GM18511 (cell line): ENCODE measurements around the gene ZYG11B.
"Not testable (repeated sequence)": the region's sequence is repeated elsewhere in the genome, so short reads cannot be mapped to it uniquely, and the experiment has no call there.

Source experiments
- ATAC-seq: cut with Tn5 transposase; IDR thresholded peaks from one replicate; pipeline ENCODE4 v1.9.1; 2021; ENCODE audit warnings: mild to moderate bottlenecking, moderate library complexity; ENCODE audit not compliant: unreplicated experiment

ZYG11B gene

DNA sequence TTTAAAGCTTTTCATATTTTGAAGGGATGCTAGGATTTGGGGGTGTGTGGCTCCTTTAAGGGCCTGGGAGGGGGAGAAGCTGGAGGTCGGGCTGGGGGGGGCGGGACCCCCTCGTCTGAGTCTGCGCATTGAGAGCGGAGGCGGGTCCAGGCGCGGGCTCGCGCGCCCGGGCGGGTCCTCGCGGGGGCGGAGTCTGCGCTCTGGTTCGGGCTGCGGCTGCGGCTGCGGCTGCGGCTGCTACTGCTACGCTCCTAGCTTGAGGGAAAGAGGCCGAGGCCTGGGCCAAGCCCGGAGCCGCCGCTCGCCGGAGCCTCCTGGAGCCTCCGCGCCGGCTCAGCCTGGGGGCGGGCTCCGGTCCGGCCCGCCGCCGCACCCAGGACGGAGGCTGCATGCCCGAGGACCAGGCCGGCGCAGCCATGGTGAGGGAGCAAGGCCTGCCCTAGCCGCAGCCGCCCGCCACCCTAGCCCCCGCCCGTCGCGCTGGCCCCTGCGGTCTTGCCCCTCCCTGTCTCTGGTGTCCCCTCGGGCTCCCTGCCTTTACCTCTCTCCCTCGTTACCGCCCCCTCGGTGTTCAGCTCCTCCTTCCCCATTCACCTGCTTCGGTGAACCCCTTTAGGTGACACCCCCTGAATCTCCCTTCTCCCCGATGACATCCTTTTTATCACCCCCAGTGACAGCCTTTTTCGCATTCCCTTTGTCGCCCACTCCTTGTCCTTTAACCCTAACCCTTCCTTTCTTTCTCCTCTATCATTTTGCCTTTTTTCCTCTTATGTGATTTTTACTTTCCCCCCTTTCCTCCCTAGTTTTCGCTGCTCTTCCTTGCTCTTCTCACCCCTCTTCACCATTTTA is at the start of gene ZYG11B:
Gene ZYG11B (plus strand): TSS at position 189 of the 849 bp plus-strand sequence. CDS start 201 bp downstream, at position 390.
- peak; percentile 96 for ATAC-seq

DNA sequence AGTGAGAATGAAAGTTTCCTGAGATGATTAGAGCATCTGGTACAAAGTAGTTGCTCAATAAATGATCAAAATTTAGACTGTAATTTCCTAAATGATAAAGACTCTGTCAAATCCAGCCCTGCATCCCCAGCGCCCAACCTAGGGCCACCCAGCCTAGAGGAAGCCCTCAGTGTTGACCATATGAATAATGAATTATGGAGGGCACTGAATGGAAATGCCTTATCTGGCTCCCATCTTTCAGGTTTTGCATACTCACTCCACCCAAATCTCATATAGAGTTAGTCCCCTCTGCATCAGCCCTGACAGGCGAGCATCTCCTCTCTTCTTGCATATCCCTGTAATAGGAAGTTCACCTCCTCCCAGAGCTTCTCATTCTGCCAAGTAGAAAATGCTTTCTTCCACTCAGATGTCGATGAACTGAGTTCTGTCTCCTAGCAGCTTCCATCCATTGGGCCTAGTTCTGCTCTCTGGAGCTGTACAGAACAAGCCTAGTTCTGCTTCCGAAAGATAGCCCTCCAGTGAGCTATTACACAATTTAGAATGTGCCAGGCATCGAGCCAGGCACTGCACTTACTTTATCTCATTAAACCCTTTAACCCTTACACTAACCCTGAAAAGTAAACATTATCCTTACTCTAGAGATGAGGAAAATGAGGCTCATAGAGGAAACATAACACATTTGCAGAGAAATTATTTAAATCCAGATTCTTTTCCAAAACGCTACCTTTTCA is 49.0 kb upstream of the ZYG11B start:
- no peak for ATAC-seq

DNA sequence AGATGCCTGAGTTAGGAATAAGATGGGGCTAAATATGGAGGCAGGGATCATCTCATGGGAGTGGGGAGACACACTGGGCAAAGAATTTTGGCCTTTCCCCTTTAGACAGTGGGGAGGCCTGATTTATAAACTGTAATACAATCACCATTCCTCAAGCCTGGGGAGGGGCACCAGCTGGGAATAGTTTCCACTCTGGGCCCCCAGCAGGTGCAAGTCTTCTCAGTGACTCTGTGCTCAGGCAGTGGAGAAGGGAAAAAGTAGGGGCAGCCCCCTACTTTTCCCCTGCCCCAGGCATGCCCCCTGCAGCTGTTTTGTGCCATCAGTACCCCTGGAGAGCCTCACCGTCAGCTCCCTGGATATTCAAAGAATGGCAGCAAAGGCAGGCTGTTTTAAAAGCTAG is 47.2 kb upstream of the ZYG11B start:
- ATAC-seq = no peak

DNA sequence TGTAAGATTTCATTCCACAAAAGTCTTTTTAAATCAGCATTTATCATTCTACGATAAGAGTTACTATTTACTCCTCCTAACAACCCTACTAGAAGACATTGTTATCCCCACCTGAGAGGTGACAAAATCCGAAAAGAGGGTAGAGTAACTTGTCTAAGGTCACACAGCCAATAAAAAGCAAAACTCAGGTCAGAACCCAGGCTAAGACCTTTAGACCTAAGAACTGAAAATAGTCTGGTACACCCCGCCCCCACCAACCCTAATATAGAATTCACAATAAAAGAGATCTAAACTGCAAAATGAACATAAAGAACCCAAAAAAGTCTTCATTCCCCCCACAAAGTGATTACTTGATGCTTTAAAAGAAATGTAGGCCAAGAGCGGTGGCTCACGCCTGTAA is 46.8 kb upstream of the ZYG11B start:
- no peak for ATAC-seq

DNA sequence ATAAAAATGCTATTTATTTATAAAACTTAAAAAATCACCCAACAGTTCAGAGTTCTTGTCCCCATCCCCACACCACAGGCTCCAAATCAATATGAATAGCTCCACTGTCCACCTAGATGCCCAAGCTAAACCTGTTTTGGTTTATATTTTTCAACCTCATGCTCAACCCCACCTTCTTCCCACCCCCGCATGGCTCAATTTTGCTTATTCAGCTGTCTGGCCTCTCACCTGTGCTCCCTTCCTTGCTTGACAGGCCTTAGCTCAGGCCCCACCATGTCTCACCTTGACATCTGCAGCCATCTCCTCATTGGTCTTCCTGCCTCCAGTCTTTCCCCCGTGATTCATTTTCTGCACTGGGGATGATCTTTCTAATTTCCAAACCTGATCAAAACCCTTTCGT is 45.9 kb upstream of the ZYG11B start:
- ATAC-seq = no peak

DNA sequence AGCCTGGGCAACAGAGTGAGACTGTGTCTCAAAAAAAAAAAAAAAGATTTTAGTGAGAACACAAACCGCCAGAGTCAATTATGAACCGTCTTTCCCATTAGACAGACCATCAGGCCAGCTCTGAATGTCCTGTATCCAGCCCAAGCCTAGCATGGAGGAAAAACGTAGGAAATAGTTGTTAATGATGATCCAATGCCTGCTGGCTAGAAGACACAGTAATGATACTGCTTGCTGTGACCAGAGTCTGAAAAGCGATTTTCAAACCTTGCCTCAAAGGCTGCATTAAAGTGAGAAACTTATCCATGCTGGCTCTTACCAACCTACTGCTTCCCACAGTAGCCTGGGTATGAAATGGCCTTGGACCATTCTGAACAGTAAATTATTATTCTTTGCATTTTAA is 45.1 kb upstream of the ZYG11B start:
- no peak for ATAC-seq

DNA sequence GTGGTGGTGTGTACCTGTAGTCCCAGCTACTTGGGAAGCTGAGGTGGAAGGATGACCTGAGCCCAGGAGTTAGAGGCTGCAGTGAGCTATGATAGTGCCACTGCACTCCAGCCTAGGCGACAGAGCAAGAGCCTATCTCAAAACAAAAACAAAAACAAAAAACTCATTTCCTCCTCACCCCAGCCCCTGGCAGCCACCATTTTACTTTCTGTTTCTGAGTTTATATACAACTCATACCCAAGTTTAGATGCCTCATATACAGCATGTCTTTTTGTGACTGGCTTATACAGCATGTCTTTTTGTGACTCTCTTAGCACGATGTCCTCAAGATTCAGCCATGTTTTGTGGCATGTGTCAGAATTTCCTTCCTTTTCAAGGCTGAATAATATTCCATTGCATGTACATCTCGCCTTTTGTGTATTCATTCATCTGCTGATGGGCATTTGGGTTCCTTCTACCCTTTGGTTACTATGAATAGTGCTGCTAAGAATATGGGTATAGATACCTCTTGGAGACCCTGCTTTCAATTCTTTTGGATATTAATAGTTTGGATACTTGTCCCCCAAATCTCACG is 42.8 kb upstream of the ZYG11B start:
- ATAC-seq = no peak

DNA sequence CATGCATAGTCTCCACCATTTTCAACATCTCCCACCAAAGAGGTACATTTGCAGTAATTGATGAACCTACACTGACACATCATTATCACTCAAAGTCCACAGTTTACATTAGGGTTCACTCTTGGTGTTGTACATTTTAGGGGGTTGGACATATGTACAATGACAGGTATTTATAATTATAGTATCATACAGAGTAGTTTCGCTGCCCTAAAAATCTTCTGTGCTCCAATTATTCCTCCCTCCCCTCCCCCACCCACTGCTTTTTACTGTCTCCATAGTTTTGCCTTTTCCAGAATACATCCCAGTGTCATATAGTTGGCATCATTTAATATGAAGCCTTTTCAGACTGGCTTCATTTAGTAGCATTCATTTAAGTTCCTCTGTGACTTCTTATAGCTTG is 41.7 kb upstream of the ZYG11B start:
- ATAC-seq = no peak

DNA sequence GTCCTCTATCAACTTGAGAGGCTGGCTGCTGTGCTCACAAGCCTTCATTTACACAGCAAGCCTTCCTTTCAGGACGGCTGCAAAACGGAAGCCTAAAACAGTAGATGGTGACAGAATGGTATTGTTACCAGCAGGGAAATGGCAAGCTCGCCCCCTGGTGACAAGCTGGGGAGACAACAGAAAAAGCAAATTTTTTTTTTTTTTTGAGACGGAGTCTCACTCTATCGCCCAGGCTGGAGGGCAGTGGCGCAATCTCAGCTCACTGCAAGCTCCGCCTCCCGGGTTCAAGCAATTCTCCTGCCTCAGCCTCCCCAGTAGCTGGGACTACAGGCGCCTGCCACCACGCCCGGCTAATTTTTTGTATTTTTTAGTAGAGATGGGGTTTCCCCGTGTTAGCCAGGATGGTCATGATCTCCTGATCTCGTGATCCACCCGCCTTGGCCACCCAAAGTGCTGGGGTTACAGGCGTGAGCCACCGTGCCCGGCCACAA is 39.9 kb upstream of the ZYG11B start:
- ATAC-seq = not testable (repeated sequence)

DNA sequence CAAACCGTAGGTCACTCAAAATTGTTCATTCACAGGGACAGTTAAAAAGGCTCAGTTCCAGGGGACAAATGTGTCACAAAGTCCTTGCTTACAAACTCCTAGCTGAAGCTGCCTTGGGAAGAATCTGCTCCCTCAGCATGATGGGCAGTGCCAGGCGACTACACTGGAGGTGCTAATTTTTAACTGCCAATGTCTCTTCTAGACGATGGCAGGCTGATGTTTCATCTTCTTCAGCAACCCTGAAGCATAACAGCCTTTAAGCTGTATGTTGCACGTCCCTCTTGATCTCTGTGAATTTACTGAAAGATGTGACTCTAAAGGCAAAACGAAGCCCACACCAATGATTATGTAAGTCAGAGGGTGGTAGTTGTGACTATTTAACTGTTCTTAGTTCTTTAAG is 39.4 kb upstream of the ZYG11B start:
- no peak for ATAC-seq

DNA sequence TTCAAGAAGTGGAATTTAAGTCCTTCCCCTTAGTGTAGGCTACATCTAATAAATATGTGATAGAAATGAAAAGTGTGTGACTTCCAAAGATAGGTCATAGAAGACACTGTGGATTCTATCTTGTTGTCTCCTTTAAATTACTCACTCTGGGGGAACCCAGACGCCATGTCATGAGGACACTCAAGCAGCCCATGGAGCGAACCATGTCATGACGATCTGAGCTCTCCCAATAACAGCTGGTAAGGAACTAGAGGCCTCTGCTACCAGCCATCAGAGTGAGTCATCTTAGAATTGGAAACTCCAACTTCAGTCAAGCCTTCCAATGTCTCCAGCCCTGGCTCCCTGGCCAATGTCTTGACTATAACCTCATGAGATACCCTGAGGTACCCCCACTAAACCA is 34.4 kb upstream of the ZYG11B start:
- ATAC-seq = no peak

DNA sequence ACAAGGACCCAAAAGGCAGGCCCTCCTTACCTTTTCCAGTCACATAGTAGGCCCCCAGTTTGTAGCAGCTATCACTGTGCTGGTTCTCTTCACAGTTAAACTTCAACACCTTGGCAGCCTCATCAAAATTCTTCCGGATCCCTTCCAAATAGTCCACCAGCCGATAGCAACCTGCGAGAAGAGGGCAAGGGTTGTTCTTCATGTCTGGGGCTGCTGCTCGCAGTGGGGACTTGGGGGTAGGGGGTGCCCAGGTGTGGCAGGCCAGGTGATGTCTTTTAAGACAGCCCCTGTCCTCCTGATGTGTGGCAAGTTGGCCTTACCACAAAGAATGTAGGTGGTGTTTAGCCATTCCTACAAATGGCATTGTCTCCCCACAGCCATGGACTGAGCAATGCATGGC is 33.6 kb upstream of the ZYG11B start:
- ATAC-seq = no peak

DNA sequence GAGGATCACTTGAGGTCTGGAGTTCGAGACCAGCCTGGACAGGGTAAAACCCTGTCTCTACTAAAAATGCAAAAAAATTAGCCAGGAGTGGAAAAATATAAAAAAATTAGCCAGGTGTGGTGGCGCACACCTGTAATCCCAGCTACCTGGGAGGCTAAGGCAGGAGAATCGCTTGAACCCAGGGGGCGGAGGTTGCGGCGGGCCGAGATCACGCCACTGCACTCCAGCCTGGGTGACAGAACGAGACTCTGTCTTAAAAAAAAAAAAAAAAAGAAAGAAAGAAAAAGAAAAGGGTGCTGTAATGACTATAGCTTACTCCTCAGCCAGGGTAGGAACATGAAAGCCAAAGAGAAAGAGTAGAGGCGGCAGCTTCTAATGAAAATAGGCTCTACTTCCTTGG is 32.9 kb upstream of the ZYG11B start:
- not testable (repeated sequence) for ATAC-seq

DNA sequence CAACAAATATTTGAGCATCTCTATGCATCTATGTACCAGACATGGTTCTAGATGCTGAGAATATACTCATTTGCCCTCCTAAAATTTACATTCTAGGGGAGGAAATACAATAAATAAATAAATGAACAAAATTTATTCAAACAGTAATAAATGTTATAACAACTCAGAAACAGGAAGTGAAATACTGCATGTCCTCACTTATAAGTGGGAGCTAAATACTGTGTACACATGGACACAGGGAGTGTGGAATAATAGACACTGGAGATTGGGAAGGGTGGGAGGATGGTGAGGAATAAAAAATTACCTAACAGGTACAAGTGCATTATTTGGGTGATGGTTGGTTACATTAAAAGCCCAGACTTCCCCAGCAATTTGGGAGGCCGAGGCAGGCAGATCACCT is 32.4 kb upstream of the ZYG11B start:
- ATAC-seq = no peak

DNA sequence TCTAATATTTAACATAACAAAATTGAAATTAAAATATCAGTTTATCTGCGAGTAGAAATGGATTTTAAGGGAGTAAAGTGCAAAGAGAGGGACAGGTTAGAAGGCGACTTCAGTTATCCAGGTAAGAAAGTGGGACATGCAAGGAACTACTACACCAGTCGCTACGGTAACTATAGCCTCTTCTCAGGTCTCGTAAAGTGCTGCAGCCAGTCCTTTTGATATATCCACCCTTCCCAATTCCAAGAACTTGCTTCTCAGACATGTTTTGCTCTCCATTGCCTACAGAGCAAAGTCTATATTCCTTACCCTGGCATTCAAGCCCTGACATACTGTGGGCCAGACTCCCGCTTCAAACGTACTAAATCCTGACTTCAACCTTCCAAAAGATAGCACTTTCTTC is 30.6 kb upstream of the ZYG11B start:
- ATAC-seq = no peak

DNA sequence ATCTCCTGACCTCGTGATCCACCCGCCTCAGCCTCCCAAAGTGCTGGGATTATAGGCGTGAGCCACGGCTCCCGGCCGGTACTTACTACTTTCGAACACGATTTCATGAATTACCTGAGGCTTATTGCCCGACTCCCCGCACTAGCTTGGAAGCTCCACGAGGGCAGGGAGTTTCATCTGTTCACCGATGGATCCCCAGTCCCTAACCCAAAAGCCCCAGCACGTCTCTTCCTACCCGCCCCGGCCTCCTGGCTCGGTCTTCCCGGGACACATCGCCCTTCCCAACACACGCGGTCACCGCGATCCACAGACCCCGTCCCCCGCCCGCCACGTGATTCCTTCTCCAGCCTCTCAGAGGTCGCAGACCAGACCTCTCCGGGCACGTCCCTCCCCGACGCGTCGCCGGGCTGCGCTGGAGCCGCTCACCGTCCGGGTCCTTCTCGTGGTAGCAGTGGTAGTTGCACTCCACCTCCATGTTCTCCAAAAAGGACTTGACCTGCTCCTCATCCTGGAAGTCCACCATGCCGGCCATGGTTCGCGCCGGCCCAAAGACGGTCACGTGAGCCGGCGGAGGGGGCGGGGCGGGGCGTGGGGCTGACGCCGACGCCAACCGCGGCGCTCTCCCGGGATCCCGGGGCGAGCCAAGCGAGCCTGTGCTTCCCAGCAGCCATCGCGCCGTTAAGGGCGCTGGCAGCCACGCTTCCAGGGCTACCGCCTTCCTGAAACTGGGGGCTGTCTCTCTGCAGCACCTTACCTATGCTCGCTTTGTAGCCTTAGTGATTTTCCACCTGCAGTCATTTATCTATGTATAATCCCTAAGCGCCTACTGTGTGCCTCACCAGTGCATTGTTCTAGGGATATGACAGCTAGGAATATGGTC is 28.2 kb upstream of the ZYG11B start, which contains the start of gene COA7:
Gene COA7 (minus strand): TSS at position 553 of the 880 bp plus-strand sequence. CDS start 21 bp downstream, at position 532.
- ATAC-seq = peak; percentile 49

DNA sequence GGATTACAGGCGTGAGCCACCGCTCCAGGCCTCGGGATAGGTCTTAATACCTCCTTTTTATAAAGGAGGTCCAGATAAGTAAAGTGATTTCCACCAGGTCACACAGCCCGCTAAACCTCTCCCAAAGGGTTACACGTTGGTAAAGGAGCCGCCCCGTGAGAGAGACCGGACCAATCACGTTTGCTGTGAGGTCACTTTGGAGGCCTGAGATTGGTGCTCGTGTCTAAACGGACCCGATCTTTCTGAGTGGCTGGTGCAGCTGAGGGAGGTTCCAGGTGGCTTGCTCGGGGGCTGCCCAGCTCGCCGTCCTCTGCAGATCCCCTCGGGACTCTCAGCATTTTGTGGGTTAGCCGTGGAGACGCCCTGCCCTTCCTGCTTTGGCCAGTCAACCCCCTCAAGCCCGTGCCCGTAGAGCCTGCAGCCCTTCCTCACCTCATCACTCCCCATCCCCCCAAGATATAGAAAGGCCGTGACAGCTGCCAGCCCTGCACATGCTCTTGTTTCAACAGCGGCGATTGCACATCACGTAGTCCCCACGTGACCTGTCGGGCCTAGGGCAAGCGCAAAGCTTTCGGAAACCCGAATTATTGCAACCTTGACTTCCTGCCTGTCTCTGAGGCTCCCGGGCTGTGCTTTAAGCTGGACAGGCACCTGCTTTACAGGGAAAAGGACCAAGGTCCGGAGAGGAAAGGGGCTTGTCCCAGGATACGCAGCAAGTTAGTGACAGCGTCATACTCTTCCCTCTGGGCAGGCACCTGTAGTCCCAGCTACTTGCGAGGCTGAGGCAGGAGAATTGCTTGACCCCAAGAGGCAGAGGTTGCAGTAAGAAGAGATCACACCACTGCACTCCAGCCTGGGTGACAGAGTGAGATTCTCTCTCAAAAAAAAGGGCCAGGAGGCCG is 23.1 kb upstream of the ZYG11B start:
- ATAC-seq = peak; percentile 95

DNA sequence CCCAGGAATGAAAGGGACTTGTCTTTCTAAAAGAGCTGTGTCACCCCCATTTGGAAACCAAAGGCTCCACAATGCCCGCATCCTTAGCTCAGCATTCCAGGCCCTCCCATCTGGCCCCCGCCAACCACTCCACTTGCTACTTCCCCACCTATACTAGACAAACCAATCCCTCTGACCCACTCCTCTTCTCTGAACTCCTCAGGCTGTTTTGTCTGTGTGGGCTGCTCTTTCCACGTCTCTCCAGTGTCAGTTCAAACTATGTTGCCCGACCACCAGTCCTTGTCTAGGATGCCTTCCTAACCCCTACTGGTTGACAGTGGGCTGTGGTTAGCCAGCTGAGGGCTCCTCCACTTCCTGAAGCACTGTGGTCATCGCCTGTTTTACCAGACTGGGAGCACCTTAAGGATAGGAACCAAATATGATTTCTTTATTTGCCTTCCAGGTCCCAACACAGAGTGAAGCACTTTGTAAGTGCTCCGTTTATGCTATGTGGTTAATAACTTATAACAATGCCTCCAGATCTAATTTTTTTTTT is 20.1 kb upstream of the ZYG11B start:
- no peak for ATAC-seq
